NCI-H1436 treated with DMSO at 0.1 percent for 48 hours (cell line): Measurements from ENCODE around the gene LETM1.

Source experiments
- DNase-seq: peaks from one replicate; lab custom pipeline; 2025; lab: John Stamatoyannopoulos, UW

The LETM1 gene

GRCh38 chr4:1825326-1825725, 30.6 kb downstream of the LETM1 start:
- DNase-seq, result no peak

- DNase-seq, result no peak
Observed at GRCh38 chr4:1824746-1825145, 31.2 kb downstream of the LETM1 start.

GRCh38 chr4:1823545-1823932, 32.4 kb downstream of the LETM1 start:
- DNase-seq, result no peak

- DNase-seq, result no peak
Observed at GRCh38 chr4:1822568-1823544, 33.1 kb downstream of the LETM1 start.

GRCh38 chr4:1821679-1822567, 34.0 kb downstream of the LETM1 start:
- DNase-seq, result no peak

- DNase-seq, result no peak
Observed at GRCh38 chr4:1819816-1820215, 36.1 kb downstream of the LETM1 start.

GRCh38 chr4:1819284-1819683, 36.7 kb downstream of the LETM1 start:
- DNase-seq, result no peak

- no peak for DNase-seq
Observed at GRCh38 chr4:1815997-1816860, 39.7 kb downstream of the LETM1 start.

GRCh38 chr4:1815096-1815996, 40.6 kb downstream of the LETM1 start:
- no peak for DNase-seq

- no peak for DNase-seq
Observed at GRCh38 chr4:1814453-1814852, 41.5 kb downstream of the LETM1 start.

GRCh38 chr4:1813915-1814314, 42.0 kb downstream of the LETM1 start:
- no peak for DNase-seq

- no peak for DNase-seq
Observed at GRCh38 chr4:1813231-1813630, 42.7 kb downstream of the LETM1 start.

GRCh38 chr4:1812720-1813119, 43.2 kb downstream of the LETM1 start:
- DNase-seq, result no peak

GRCh38 chr4:1810765-1811164, 45.2 kb downstream of the LETM1 start:
- DNase-seq, result no peak

- DNase-seq, result no peak
Observed at GRCh38 chr4:1809754-1810502, 46.0 kb downstream of the LETM1 start.

GRCh38 chr4:1808851-1809753, 46.9 kb downstream of the LETM1 start:
- no peak for DNase-seq

GRCh38 chr4:1808396-1808795, 47.6 kb downstream of the LETM1 start:
- DNase-seq, result no peak

GRCh38 chr4:1807332-1807777, 48.6 kb downstream of the LETM1 start:
- no peak for DNase-seq
